CD8-positive, alpha-beta memory T cell (primary cell): ENCODE data around the gene ARID1B. TPM values are rescaled to one million over a fixed set of nuclear protein-coding genes. Genes with fewer than 3 reads are reported as not detected.
A peak's percentile ranks its signal among the peaks of the same experiment; 100 is the strongest.

ENCODE experiments used
- CTCF ChIA-PET: fragments of 350-600 bp; sonication (Branson Sonifier 250); formaldehyde crosslinking; loops from one replicate; lab custom pipeline; 2021; ENCODE audit warnings: antibody characterized with exemption; lab: Charles Lee
- POLR2A ChIA-PET: fragments of 350-600 bp; sonication (Branson Sonifier 250); formaldehyde crosslinking; loops from one replicate; lab custom pipeline; 2021; ENCODE audit warnings: antibody characterized with exemption; lab: Charles Lee
- DNase-seq, 5 donors: peaks; one replicate each; pipeline versions ENCODE4 v3.0.0 to v3.0.0-alpha.2; 2020 to 2022; ENCODE audit warnings: mixed read lengths in 1 of 5
- H3K27ac ChIP-seq: one replicate; pipeline ENCODE4 v1.7.0; 2013; ENCODE audit warnings: low read depth, mild to moderate bottlenecking, low read length, moderate library complexity
- H3K27me3 ChIP-seq: 2 replicates; pipeline ENCODE4 v1.7.0; 2013; ENCODE audit warnings: low read length, mild to moderate bottlenecking; ENCODE audit not compliant: insufficient read depth, poor library complexity, severe bottlenecking
- H3K36me3 ChIP-seq: 2 replicates; pipeline ENCODE4 v1.7.0; 2013; ENCODE audit warnings: mild to moderate bottlenecking, low read length, moderate library complexity; ENCODE audit not compliant: insufficient read depth
- H3K4me1 ChIP-seq: 2 replicates; pipeline ENCODE4 v1.7.0; 2013; ENCODE audit warnings: mild to moderate bottlenecking, low read length, moderate library complexity; ENCODE audit not compliant: insufficient read depth
- H3K4me3 ChIP-seq: 2 replicates; pipeline ENCODE4 v1.7.0; 2013; ENCODE audit warnings: mild to moderate bottlenecking, low read length
- H3K9me3 ChIP-seq: 2 replicates; pipeline ENCODE4 v1.7.0; 2013; ENCODE audit warnings: mild to moderate bottlenecking, low read length
- H3K27ac Mint-ChIP-seq, 8 donors: one replicate each; pipeline ENCODE4 v1.8.0; 2020 to 2021; ENCODE audit warnings: mixed read lengths in 8 of 8, mild to moderate bottlenecking in 6 of 8, inconsistent platforms in 3 of 8, moderate library complexity in 3 of 8
- H3K27me3 Mint-ChIP-seq, 2 donors: one replicate each; pipeline ENCODE4 v1.8.0; 2020 to 2021; ENCODE audit warnings: mixed read lengths in 2 of 2, mild to moderate bottlenecking in 1 of 2, moderate library complexity in 1 of 2
- H3K36me3 Mint-ChIP-seq, 3 donors: one replicate each; pipeline ENCODE4 v1.8.0; 2020 to 2021; ENCODE audit warnings: mixed read lengths in 3 of 3, inconsistent platforms in 1 of 3, mild to moderate bottlenecking in 1 of 3
- H3K4me1 Mint-ChIP-seq, 3 donors: one replicate each; pipeline ENCODE4 v1.8.0; 2020 to 2021; ENCODE audit warnings: mixed read lengths in 3 of 3, inconsistent platforms in 1 of 3, mild to moderate bottlenecking in 1 of 3
- H3K4me3 Mint-ChIP-seq, 7 donors: one replicate each; pipeline ENCODE4 v1.8.0; 2020 to 2021; ENCODE audit warnings: mixed read lengths in 7 of 7, mild to moderate bottlenecking in 6 of 7, moderate library complexity in 4 of 7, inconsistent platforms in 2 of 7
- H3K9me3 Mint-ChIP-seq, 5 donors: one replicate each; pipeline ENCODE4 v1.8.0; 2020 to 2022; ENCODE audit warnings: mixed read lengths in 5 of 5, mild to moderate bottlenecking in 3 of 5, moderate library complexity in 2 of 5, inconsistent platforms in 1 of 5
- polyA plus RNA-seq: library from polyadenylated mRNA; unstranded; fragments of 300-500 nt; fragmentation: Illumina TruSeq; gene quantifications from one replicate; pipeline ENCODE4 v1.2.3, GENCODE V29; 2021
- total RNA-seq, 2 experiments: library from RNA; stranded (reverse); gene quantifications; one replicate each; pipeline ENCODE4 v1.2.3, GENCODE V29; 2021

Gene ARID1B
- total and polyA plus RNA-seq, 3 experiments from 2014 or later, result 19.1 to 57.9 (median 53.0) TPM

- POLR2A ChIA-PET, result no interaction called here
These were observed 438.5 kb downstream of the ARID1B start for GRCh38 chr6:157215717-157216116.

GRCh38 chr6:157216570-157216969, 439.4 kb downstream of the ARID1B start:
- ChIA-PET CTCF (no interaction called here), POLR2A (no interaction called here)
- Histone ChIP-seq H3K9me3 (no peaks in the 10 kb centered on the region), H3K36me3 (no peaks in the 10 kb centered on the region), H3K27ac (no peak overlapping the region), H3K4me1 (peaks cover 2% of the 10 kb centered on the region), H3K27me3 (no peaks in the 10 kb centered on the region), H3K4me3 (no peak overlapping the region)
- H3K27ac Mint-ChIP-seq, result no peak overlapping the region
- DNase-seq, result no peak
- H3K9me3 Mint-ChIP-seq, result no peaks in the 10 kb centered on the region
- peaks cover 0 to 4% of the 10 kb centered on the region in 2 donors for H3K27me3 Mint-ChIP-seq
- peaks cover 0 to 3% (median 0%) of the 10 kb centered on the region in 3 donors for H3K36me3 Mint-ChIP-seq
- H3K4me1 Mint-ChIP-seq, result peaks cover 11 to 16% (median 13%) of the 10 kb centered on the region in 3 donors
- peak overlapping the region in 1 of 7 donors; percentile 44 for H3K4me3 Mint-ChIP-seq

More at GRCh38 chr6:157215717-157216116, 438.5 kb downstream of the ARID1B start:
- CTCF ChIA-PET, result no interaction called here
- Histone ChIP-seq H3K4me3 (no peak overlapping the region), H3K4me1 (no peaks in the 10 kb centered on the region), H3K36me3 (no peaks in the 10 kb centered on the region), H3K9me3 (no peaks in the 10 kb centered on the region), H3K27ac (no peak overlapping the region), H3K27me3 (no peaks in the 10 kb centered on the region)
- no peak for DNase-seq
- no peak overlapping the region for H3K4me3 Mint-ChIP-seq
- peaks cover 0 to 4% of the 10 kb centered on the region in 2 donors for H3K27me3 Mint-ChIP-seq
- H3K36me3 Mint-ChIP-seq, result peaks cover 0 to 3% (median 0%) of the 10 kb centered on the region in 3 donors
- H3K4me1 Mint-ChIP-seq, result peaks cover 3 to 7% (median 4%) of the 10 kb centered on the region in 3 donors
- H3K27ac Mint-ChIP-seq, result no peak overlapping the region
- H3K9me3 Mint-ChIP-seq, result no peaks in the 10 kb centered on the region

GRCh38 chr6:157217198-157217893, 440.2 kb downstream of the ARID1B start:
- H3K27ac ChIP-seq, result no peak overlapping the region
- no peaks in the 10 kb centered on the region for H3K27me3 ChIP-seq
- H3K27ac Mint-ChIP-seq, result no peak overlapping the region
- H3K36me3 ChIP-seq, result no peaks in the 10 kb centered on the region
- no peaks in the 10 kb centered on the region for H3K9me3 ChIP-seq
- peaks cover 0 to 3% (median 0%) of the 10 kb centered on the region in 3 donors for H3K36me3 Mint-ChIP-seq
- POLR2A ChIA-PET, result no interaction called here
- DNase-seq, result no peak
- H3K4me1 ChIP-seq, result peaks cover 10% of the 10 kb centered on the region
- H3K4me1 Mint-ChIP-seq, result peaks cover 16 to 17% (median 17%) of the 10 kb centered on the region in 3 donors
- no peak overlapping the region for H3K4me3 Mint-ChIP-seq
- H3K9me3 Mint-ChIP-seq, result no peaks in the 10 kb centered on the region
- peaks cover 0 to 4% of the 10 kb centered on the region in 2 donors for H3K27me3 Mint-ChIP-seq
- CTCF ChIA-PET, result interaction anchor here (0.9 kb wide), 1 partner anchor 18 kb away, joined by 4 read pairs; no protein-coding TSS in a partner anchor
- no peak overlapping the region for H3K4me3 ChIP-seq

- H3K36me3 Mint-ChIP-seq, result peaks cover 0 to 3% (median 0%) of the 10 kb centered on the region in 3 donors
- H3K9me3 Mint-ChIP-seq, result no peaks in the 10 kb centered on the region
- DNase-seq, result no peak
- Histone ChIP-seq H3K27ac (no peak overlapping the region), H3K36me3 (no peaks in the 10 kb centered on the region), H3K4me1 (peaks cover 16% of the 10 kb centered on the region), H3K27me3 (no peaks in the 10 kb centered on the region), H3K9me3 (no peaks in the 10 kb centered on the region), H3K4me3 (no peak overlapping the region)
- ChIA-PET POLR2A (no interaction called here), CTCF (interaction anchor here (0.9 kb wide), 1 partner anchor 18 kb away, joined by 4 read pairs; no protein-coding TSS in a partner anchor)
- no peak overlapping the region for H3K4me3 Mint-ChIP-seq
- peaks cover 22 to 23% (median 23%) of the 10 kb centered on the region in 3 donors for H3K4me1 Mint-ChIP-seq
- no peak overlapping the region for H3K27ac Mint-ChIP-seq
- peaks cover 0 to 4% of the 10 kb centered on the region in 2 donors for H3K27me3 Mint-ChIP-seq
These were observed 440.8 kb downstream of the ARID1B start for GRCh38 chr6:157217894-157218370.

GRCh38 chr6:157218371-157219198, 441.4 kb downstream of the ARID1B start:
- Histone ChIP-seq H3K27me3 (no peaks in the 10 kb centered on the region), H3K9me3 (no peaks in the 10 kb centered on the region), H3K4me3 (no peak overlapping the region), H3K27ac (no peak overlapping the region), H3K36me3 (no peaks in the 10 kb centered on the region), H3K4me1 (peaks cover 21% of the 10 kb centered on the region)
- Mint-ChIP-seq H3K9me3 (no peaks in the 10 kb centered on the region), H3K36me3 (peaks cover 0 to 3% (median 0%) of the 10 kb centered on the region in 3 donors), H3K4me3 (no peak overlapping the region), H3K4me1 (peaks cover 27 to 29% (median 27%) of the 10 kb centered on the region in 3 donors), H3K27ac (no peak overlapping the region), H3K27me3 (peaks cover 0 to 4% of the 10 kb centered on the region in 2 donors)
- no peak for DNase-seq
- ChIA-PET CTCF (interaction anchor here (1.3 kb wide), 1 partner anchor 17 kb away, joined by 3 read pairs; no protein-coding TSS in a partner anchor), POLR2A (no interaction called here)

- Histone ChIP-seq H3K36me3 (no peaks in the 10 kb centered on the region), H3K27ac (no peak overlapping the region), H3K9me3 (no peaks in the 10 kb centered on the region), H3K27me3 (no peaks in the 10 kb centered on the region), H3K4me1 (peaks cover 21% of the 10 kb centered on the region), H3K4me3 (no peak overlapping the region)
- Mint-ChIP-seq H3K27me3 (peaks cover 0 to 4% of the 10 kb centered on the region in 2 donors), H3K36me3 (peaks cover 0 to under 1% (median 0%) of the 10 kb centered on the region in 3 donors), H3K4me3 (peak overlapping the region in 2 of 7 donors; percentile 14 to 16), H3K9me3 (no peaks in the 10 kb centered on the region), H3K4me1 (peaks cover 28 to 33% (median 32%) of the 10 kb centered on the region in 3 donors), H3K27ac (no peak overlapping the region)
- CTCF ChIA-PET, result interaction anchor here (1.1 to 1.3 kb wide), 2 partner anchors 16 to 17 kb away, joined by 3 read pairs; no protein-coding TSS in a partner anchor
- POLR2A ChIA-PET, result interaction anchor here (0.5 kb wide), 1 partner anchor 198 kb away, joined by 3 read pairs; no protein-coding TSS in a partner anchor
- no peak for DNase-seq
These were observed 442.3 kb downstream of the ARID1B start for GRCh38 chr6:157219201-157220200.

GRCh38 chr6:157220485-157220884, 443.3 kb downstream of the ARID1B start:
- Histone ChIP-seq H3K9me3 (no peaks in the 10 kb centered on the region), H3K4me3 (peak overlapping the region; percentile 70), H3K4me1 (peaks cover 21% of the 10 kb centered on the region), H3K36me3 (no peaks in the 10 kb centered on the region), H3K27me3 (no peaks in the 10 kb centered on the region), H3K27ac (peak overlapping the region; percentile 24)
- Mint-ChIP-seq H3K36me3 (no peaks in the 10 kb centered on the region), H3K4me1 (peaks cover 28 to 33% (median 32%) of the 10 kb centered on the region in 3 donors), H3K9me3 (no peaks in the 10 kb centered on the region), H3K27ac (peak overlapping the region in 6 of 8 donors; percentile 28 to 87 (median 65)), H3K27me3 (peaks cover 0 to 4% of the 10 kb centered on the region in 2 donors), H3K4me3 (peak overlapping the region; percentile 79 to 92 (median 85))
- POLR2A ChIA-PET, result interaction anchor here (0.5 kb wide), 1 partner anchor 199 kb away, joined by 3 read pairs; no protein-coding TSS in a partner anchor
- no peak for DNase-seq
- CTCF ChIA-PET, result interaction anchor here (1.1 kb wide), 1 partner anchor 16 kb away, joined by 3 read pairs; no protein-coding TSS in a partner anchor
